GM18499 (cell line): ENCODE data around the gene PI16.

Experiments
- ATAC-seq: cut with Tn5 transposase; IDR thresholded peaks from one replicate; pipeline ENCODE4 v1.9.1; 2021; ENCODE audit warnings: moderate number of reproducible peaks; ENCODE audit not compliant: insufficient read depth, unreplicated experiment

The PI16 gene

DNA sequence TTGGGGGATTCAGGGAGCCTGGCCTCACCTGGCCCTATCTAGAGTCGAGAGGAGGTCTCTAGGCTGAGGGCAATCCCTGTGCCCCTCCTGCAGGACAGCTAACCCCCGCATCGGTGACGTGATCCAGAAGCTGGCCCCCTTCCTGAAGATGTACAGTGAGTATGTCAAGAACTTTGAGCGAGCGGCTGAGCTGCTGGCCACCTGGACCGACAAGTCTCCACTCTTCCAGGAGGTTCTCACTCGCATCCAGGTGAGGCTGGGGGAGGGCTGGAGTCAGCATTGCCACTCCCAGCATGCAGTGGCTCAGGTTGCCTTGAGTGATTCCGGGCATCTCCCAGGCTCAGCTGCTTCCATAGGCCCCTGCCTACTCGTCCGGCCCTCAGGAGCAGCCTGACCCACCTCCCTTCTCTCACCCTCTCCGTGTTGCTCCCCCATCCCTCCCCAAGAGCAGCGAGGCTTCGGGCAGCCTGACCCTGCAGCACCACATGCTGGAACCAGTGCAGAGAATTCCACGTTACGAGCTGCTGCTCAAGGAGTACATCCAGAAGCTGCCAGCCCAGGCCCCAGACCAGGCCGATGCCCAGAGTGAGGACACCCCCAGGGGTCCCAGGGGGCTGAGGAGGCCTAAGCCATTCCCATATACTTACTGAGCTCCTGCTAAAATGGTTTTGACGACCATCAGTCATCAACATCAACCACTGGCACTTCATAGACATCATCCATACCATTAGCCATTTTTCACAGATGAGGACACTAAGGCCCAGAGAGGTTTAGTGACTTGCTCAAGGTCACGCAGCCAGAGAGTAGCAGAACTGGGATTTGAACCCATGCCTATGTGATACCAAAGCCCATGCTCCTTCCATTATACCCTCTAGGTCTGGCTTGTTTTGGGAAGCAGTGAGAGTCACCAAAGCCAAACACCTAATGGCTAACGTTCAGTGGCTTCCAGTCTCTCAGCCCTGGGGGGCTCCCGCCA, 59.3 kb downstream of the PI16 start:
- no peak for ATAC-seq
